ENCODE data around the gene CPED1.

DNA sequence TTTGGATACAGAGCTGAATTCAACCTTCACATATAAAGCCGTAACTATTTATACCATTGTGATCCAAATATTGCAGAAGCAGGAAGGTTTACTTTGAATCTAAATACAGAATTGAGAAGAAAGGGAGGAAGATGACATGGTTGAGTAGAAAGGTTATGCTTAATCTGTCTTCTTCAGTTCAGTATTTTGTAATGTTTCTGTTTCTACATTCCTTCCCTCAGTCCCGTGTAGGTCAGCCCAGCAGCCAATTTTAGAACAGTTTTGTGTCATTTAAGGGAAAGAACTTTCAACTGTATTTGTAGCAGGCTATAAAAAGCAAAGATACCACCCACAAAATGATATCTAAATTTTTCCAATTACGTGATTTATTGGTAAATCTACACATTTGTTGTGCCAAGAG lies 97.4 kb downstream of the CPED1 start:
- TF ChIP-seq POLR2AphosphoS5 (IDR thresholded peaks at IDR 0.05) (no peak), POLR2A (IDR thresholded peaks at IDR 0.05) (no peak), EP300 (IDR thresholded peaks at IDR 0.05) (no peak)
- TF ChIP-seq, protein P1, sequence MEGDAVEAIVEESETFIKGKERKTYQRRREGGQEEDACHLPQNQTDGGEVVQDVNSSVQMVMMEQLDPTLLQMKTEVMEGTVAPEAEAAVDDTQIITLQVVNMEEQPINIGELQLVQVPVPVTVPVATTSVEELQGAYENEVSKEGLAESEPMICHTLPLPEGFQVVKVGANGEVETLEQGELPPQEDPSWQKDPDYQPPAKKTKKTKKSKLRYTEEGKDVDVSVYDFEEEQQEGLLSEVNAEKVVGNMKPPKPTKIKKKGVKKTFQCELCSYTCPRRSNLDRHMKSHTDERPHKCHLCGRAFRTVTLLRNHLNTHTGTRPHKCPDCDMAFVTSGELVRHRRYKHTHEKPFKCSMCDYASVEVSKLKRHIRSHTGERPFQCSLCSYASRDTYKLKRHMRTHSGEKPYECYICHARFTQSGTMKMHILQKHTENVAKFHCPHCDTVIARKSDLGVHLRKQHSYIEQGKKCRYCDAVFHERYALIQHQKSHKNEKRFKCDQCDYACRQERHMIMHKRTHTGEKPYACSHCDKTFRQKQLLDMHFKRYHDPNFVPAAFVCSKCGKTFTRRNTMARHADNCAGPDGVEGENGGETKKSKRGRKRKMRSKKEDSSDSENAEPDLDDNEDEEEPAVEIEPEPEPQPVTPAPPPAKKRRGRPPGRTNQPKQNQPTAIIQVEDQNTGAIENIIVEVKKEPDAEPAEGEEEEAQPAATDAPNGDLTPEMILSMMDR (IDR thresholded peaks at IDR 0.05) = no peak

Measured in upper lobe of left lung (tissue), 4 donors.